Mammary epithelial cell (primary cell): Measurements from ENCODE around the gene TMEM135.

Experiments
- EZH2 ChIP-seq: IDR thresholded peaks from 2 replicates; pipeline ENCODE4 v1.6.1; 2012; ENCODE audit warnings: low read length, inconsistent platforms, borderline replicate concordance
- TF ChIP-seq, protein P1 (sequence below), 2 donors: IDR thresholded peaks in 1 of 2; conservative IDR thresholded peaks in 1 of 2; 2 replicates each; pipeline ENCODE4 v1.5.1; 2011 to 2012; ENCODE audit warnings: inconsistent platforms in 2 of 2, low read length in 2 of 2, mild to moderate bottlenecking in 2 of 2, control low read depth in 1 of 2, low read depth in 1 of 2; ENCODE audit not compliant: insufficient read depth in 1 of 2; ENCODE audit errors: extremely low read depth in 1 of 2

DNA sequence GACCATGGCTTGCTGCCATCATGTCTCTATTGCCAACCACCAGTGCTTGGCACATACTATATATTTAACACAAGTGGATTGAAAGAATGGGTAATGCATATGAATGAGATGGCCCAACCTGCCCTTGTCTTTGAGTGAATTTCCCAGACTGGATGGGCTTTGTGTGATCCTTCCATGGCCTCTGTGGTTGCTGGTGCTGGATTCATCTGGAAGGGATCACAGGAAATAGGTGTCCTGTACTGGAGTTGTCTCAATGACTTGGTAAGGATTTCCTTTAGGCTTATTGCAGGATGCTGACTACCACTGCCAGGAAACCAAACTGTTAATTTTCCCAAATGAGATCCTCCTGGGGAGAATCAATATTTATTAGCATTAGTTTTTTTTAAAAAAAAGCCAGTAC lies 328.6 kb downstream of the TMEM135 start:
- TF ChIP-seq, protein P1, sequence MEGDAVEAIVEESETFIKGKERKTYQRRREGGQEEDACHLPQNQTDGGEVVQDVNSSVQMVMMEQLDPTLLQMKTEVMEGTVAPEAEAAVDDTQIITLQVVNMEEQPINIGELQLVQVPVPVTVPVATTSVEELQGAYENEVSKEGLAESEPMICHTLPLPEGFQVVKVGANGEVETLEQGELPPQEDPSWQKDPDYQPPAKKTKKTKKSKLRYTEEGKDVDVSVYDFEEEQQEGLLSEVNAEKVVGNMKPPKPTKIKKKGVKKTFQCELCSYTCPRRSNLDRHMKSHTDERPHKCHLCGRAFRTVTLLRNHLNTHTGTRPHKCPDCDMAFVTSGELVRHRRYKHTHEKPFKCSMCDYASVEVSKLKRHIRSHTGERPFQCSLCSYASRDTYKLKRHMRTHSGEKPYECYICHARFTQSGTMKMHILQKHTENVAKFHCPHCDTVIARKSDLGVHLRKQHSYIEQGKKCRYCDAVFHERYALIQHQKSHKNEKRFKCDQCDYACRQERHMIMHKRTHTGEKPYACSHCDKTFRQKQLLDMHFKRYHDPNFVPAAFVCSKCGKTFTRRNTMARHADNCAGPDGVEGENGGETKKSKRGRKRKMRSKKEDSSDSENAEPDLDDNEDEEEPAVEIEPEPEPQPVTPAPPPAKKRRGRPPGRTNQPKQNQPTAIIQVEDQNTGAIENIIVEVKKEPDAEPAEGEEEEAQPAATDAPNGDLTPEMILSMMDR (conservative IDR thresholded peaks at IDR 0.05 in 1 of 2, IDR thresholded peaks at IDR 0.05 in 1 of 2; ENCODE audit: extremely low read depth in 1 of 2, insufficient read depth in 1 of 2, low read depth in 1 of 2, low read length in 2 of 2): no peak
- no peak for TF ChIP-seq EZH2
